Natural killer cell (primary cell): Measurements from ENCODE around the gene KRT6C. TPM values are rescaled to one million over a fixed set of nuclear protein-coding genes. Genes with fewer than 3 reads are reported as not detected.
"Not testable (repeated sequence)": the region's sequence is repeated elsewhere in the genome, so short reads cannot be mapped to it uniquely, and the experiment has no call there.

ENCODE experiments used
- ATAC-seq, 3 donors: fragments of 150-1000 bp in 2 of 3; fragments of 200-7000 bp in 1 of 3; cut with Tn5 transposase; 1 replicate in 1 of 3; 2 replicates in 2 of 3; pipeline ENCODE4 v1.10.0; 2021; ENCODE audit warnings: mild to moderate bottlenecking in 2 of 3, moderate library complexity in 2 of 3
- DNase-seq, 2 donors: peaks; one replicate each; pipeline versions ENCODE4 v3.0.0 to v3.0.0-alpha.2; 2013 to 2021; ENCODE audit warnings: mixed read lengths in 1 of 2
- H3K27ac ChIP-seq: one replicate; pipeline ENCODE4 v1.5.1; 2013; ENCODE audit warnings: mild to moderate bottlenecking, low read length
- H3K27me3 ChIP-seq: one replicate; pipeline ENCODE4 v1.6.1; 2013; ENCODE audit warnings: low read length; ENCODE audit not compliant: control insufficient read depth, insufficient read depth
- H3K36me3 ChIP-seq: one replicate; pipeline ENCODE4 v1.6.1; 2013; ENCODE audit warnings: low read length; ENCODE audit not compliant: control insufficient read depth, insufficient read depth
- H3K4me1 ChIP-seq: one replicate; pipeline ENCODE4 v1.6.1; 2013; ENCODE audit warnings: low read length; ENCODE audit not compliant: control insufficient read depth, insufficient read depth
- H3K4me3 ChIP-seq: one replicate; pipeline ENCODE4 v1.5.1; 2013; ENCODE audit warnings: low read length
- H3K9me3 ChIP-seq: one replicate; pipeline ENCODE4 v1.6.1; 2013; ENCODE audit warnings: low read length; ENCODE audit not compliant: control insufficient read depth, insufficient read depth
- H3K27ac Mint-ChIP-seq, 2 donors: one replicate each; pipeline ENCODE4 v1.8.0; 2022; ENCODE audit warnings: mild to moderate bottlenecking in 2 of 2, mixed read lengths in 2 of 2, moderate library complexity in 1 of 2
- H3K27me3 Mint-ChIP-seq, 2 donors: one replicate each; pipeline ENCODE4 v1.8.0; 2022; ENCODE audit warnings: low read depth in 2 of 2, mixed read lengths in 2 of 2
- H3K36me3 Mint-ChIP-seq: one replicate; pipeline ENCODE4 v1.8.0; 2022; ENCODE audit warnings: mixed read lengths
- H3K4me1 Mint-ChIP-seq, 2 donors: one replicate each; pipeline ENCODE4 v1.8.0; 2022; ENCODE audit warnings: mixed read lengths in 2 of 2
- H3K4me3 Mint-ChIP-seq: one replicate; pipeline ENCODE4 v1.8.0; 2022; ENCODE audit warnings: mild to moderate bottlenecking, moderate library complexity, mixed read lengths
- H3K9me3 Mint-ChIP-seq, 2 donors: one replicate each; pipeline ENCODE4 v1.8.0; 2022; ENCODE audit warnings: mixed read lengths in 2 of 2
- WGBS: methylation state at CpG from one replicate; pipeline ENCODE4 v1.1.7; 2013; ENCODE audit warnings: missing lambda C conversion rate; ENCODE audit not compliant: insufficient coverage; 5-methylcytosine and 5-hydroxymethylcytosine counted together
- intact Hi-C: fragments of 100-400 bp; cut with micrococcal nuclease; formaldehyde crosslinking; loops from one replicate; pipeline ENCODE4 v1.14.2; 2022
- total RNA-seq, 4 donors: library from RNA; stranded (reverse); fragments of 120-200 nt in 1 of 4; gene quantifications; one replicate each; pipeline versions ENCODE4 v1.2.3 to v1.2.4, GENCODE V29; 2013 to 2022
- TF ChIP-seq, protein P1 (sequence below): fragments of 200-600 bp; IDR thresholded peaks from one replicate; pipeline ENCODE4 v1.8.0; 2022; ENCODE audit warnings: antibody characterized with exemption

KRT6C gene
- total RNA-seq, 3 donors from 2014 or later (not counting 1 experiment from before 2014, with no cell fraction given) = not detected

- Histone ChIP-seq H3K27ac (no peak overlapping the region), H3K4me1 (no peaks in the 10 kb centered on the region), H3K9me3 (no peaks in the 10 kb centered on the region), H3K27me3 (peaks cover 2% of the 10 kb centered on the region), H3K4me3 (no peak overlapping the region), H3K36me3 (no peaks in the 10 kb centered on the region)
- 45% methylated on average over 3 of the region's 3 CpGs for WGBS
- Mint-ChIP-seq H3K36me3 (no peaks in the 10 kb centered on the region), H3K27me3 (peaks cover 33 to 45% of the 10 kb centered on the region in 2 donors), H3K27ac (no peak overlapping the region), H3K4me1 (peaks cover 0 to 6% of the 10 kb centered on the region in 2 donors), H3K9me3 (no peaks in the 10 kb centered on the region), H3K4me3 (no peak overlapping the region)
- DNase-seq (no peak), ATAC-seq (no peak)
- TF ChIP-seq, protein P1, sequence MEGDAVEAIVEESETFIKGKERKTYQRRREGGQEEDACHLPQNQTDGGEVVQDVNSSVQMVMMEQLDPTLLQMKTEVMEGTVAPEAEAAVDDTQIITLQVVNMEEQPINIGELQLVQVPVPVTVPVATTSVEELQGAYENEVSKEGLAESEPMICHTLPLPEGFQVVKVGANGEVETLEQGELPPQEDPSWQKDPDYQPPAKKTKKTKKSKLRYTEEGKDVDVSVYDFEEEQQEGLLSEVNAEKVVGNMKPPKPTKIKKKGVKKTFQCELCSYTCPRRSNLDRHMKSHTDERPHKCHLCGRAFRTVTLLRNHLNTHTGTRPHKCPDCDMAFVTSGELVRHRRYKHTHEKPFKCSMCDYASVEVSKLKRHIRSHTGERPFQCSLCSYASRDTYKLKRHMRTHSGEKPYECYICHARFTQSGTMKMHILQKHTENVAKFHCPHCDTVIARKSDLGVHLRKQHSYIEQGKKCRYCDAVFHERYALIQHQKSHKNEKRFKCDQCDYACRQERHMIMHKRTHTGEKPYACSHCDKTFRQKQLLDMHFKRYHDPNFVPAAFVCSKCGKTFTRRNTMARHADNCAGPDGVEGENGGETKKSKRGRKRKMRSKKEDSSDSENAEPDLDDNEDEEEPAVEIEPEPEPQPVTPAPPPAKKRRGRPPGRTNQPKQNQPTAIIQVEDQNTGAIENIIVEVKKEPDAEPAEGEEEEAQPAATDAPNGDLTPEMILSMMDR = no peak
- intact Hi-C loops = no loop called here
Measured at GRCh38 chr12:52495389-52495788, 21.8 kb upstream of the KRT6C start.

- TF ChIP-seq, protein P1 = no peak
- H3K36me3 Mint-ChIP-seq = no peaks in the 10 kb centered on the region
- no peak for ATAC-seq
Measured at GRCh38 chr12:52494518-52494917, 20.9 kb upstream of the KRT6C start.

GRCh38 chr12:52494100-52494499 lies 20.5 kb upstream of the KRT6C start:
- H3K4me1 ChIP-seq = no peaks in the 10 kb centered on the region
- DNase-seq (no peak), ATAC-seq (no peak)
- 100% methylated on average over 1 of the region's 1 CpG for WGBS
- intact Hi-C loops = no loop called here
- TF ChIP-seq, protein P1 = no peak
- peaks cover 0 to 6% of the 10 kb centered on the region in 2 donors for H3K4me1 Mint-ChIP-seq
- peaks cover 36 to 48% of the 10 kb centered on the region in 2 donors for H3K27me3 Mint-ChIP-seq
- no peak overlapping the region for H3K4me3 Mint-ChIP-seq
- H3K9me3 Mint-ChIP-seq = no peaks in the 10 kb centered on the region
- no peaks in the 10 kb centered on the region for H3K9me3 ChIP-seq
- H3K36me3 ChIP-seq = no peaks in the 10 kb centered on the region
- no peak overlapping the region for H3K27ac ChIP-seq
- no peak overlapping the region for H3K27ac Mint-ChIP-seq
- H3K36me3 Mint-ChIP-seq = no peaks in the 10 kb centered on the region
- H3K4me3 ChIP-seq = no peak overlapping the region
- peaks cover 2% of the 10 kb centered on the region for H3K27me3 ChIP-seq

More at GRCh38 chr12:52494518-52494917, 20.9 kb upstream of the KRT6C start:
- Mint-ChIP-seq H3K27ac (no peak overlapping the region), H3K9me3 (no peaks in the 10 kb centered on the region), H3K4me1 (peaks cover 0 to 6% of the 10 kb centered on the region in 2 donors), H3K4me3 (no peak overlapping the region), H3K27me3 (peaks cover 35 to 47% of the 10 kb centered on the region in 2 donors)
- Histone ChIP-seq H3K9me3 (no peaks in the 10 kb centered on the region), H3K27ac (no peak overlapping the region), H3K36me3 (no peaks in the 10 kb centered on the region), H3K27me3 (peaks cover 2% of the 10 kb centered on the region), H3K4me1 (no peaks in the 10 kb centered on the region), H3K4me3 (no peak overlapping the region)
- WGBS = 89% methylated on average over 4 of the region's 4 CpGs
- no peak for DNase-seq
- intact Hi-C loops = no loop called here

GRCh38 chr12:52493172-52493571 lies 19.6 kb upstream of the KRT6C start, which contains the start of gene KRT6A:
Gene KRT6A, minus strand, starts transcription at chr12:52493257. Its CDS starts 69 bp downstream, at chr12:52493188.
- no peak within 1 kb of the TSS for H3K4me3 Mint-ChIP-seq
- Histone ChIP-seq H3K4me3 (no peak within 1 kb of the TSS), H3K36me3 (no peaks in the 10 kb centered on the region), H3K4me1 (no peaks in the 10 kb centered on the region), H3K27me3 (peaks cover 2% of the 10 kb centered on the region), H3K27ac (no peak within 1 kb of the TSS), H3K9me3 (no peaks in the 10 kb centered on the region)
- H3K4me1 Mint-ChIP-seq = peaks cover 0 to 6% of the 10 kb centered on the region in 2 donors
- intact Hi-C loops = no loop called here
- no peaks in the 10 kb centered on the region for H3K36me3 Mint-ChIP-seq
- peaks cover 39 to 54% of the 10 kb centered on the region in 2 donors for H3K27me3 Mint-ChIP-seq
- no peak within 1 kb of the TSS for H3K27ac Mint-ChIP-seq
- no peak for ATAC-seq
- 90% methylated on average over 2 of the region's 2 CpGs for WGBS
- no peak for DNase-seq
- no peaks in the 10 kb centered on the region for H3K9me3 Mint-ChIP-seq
- TF ChIP-seq, protein P1 = no peak

DNA sequence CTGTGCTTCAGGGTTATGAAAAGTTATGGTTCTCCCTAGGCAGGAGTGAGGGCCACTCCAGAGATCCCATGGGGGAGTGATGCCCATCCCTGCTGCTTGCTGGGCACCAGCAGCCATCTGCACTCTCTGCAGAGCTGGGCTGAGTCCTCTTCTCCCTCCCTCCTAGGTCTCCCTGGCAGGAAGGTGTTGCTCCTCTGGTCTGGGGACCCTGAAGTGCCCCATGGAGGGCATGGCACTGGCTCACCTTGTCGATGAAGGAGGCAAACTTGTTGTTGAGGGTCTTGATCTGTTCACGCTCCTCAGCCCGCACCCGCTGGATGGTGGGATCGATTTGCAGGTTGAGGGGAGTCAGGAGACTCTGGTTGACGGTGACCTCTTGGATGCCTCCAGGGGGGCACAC lies 18.8 kb upstream of the KRT6C start:
- not testable (repeated sequence) for ATAC-seq

More for the DNA sequence above, 18.8 kb upstream of the KRT6C start:
- H3K27ac ChIP-seq, H3K27me3 ChIP-seq, H3K9me3 ChIP-seq, H3K9me3 Mint-ChIP-seq, H3K27ac Mint-ChIP-seq, H3K4me3 Mint-ChIP-seq, intact Hi-C loops, H3K36me3 ChIP-seq, H3K4me3 ChIP-seq, DNase-seq, H3K36me3 Mint-ChIP-seq, H3K4me1 ChIP-seq, H3K4me1 Mint-ChIP-seq: not testable (repeated sequence)
- H3K27me3 Mint-ChIP-seq = peaks cover 37 to 51% of the 10 kb centered on the region in 2 donors
- 96% methylated on average over 5 of the region's 6 CpGs for WGBS
